HEK293 (cell line): ENCODE results near the gene TUFM.

Experiments used
- BCL11B ChIP-seq: fragments of 450-650 bp; formaldehyde crosslinking; IDR thresholded peaks from 2 replicates; pipeline ENCODE4 v1.5.1; 2016; ENCODE audit warnings: low read depth, missing biosample characterization, missing genetic modification characterization
- OSR2 ChIP-seq: fragments of 450-650 bp; formaldehyde crosslinking; IDR thresholded peaks from 2 replicates; pipeline ENCODE4 v1.5.1; 2016; ENCODE audit warnings: missing biosample characterization, missing genetic modification characterization
- PRDM1 ChIP-seq: fragments of 450-650 bp; formaldehyde crosslinking; IDR thresholded peaks from 2 replicates; pipeline ENCODE4; 2016; ENCODE audit warnings: missing biosample characterization, missing genetic modification characterization
- RBAK ChIP-seq: fragments of 450-650 bp; formaldehyde crosslinking; IDR thresholded peaks from 2 replicates; pipeline ENCODE4 v1.5.1; 2016; ENCODE audit warnings: missing biosample characterization, missing genetic modification characterization
- SP3 ChIP-seq: fragments of 450-650 bp; formaldehyde crosslinking; IDR thresholded peaks from 2 replicates; pipeline ENCODE4 v1.5.1; 2016; ENCODE audit warnings: missing biosample characterization, missing genetic modification characterization
- ZBTB10 ChIP-seq: fragments of 450-650 bp; formaldehyde crosslinking; IDR thresholded peaks from 2 replicates; pipeline ENCODE4 v1.5.1; 2016; ENCODE audit warnings: missing biosample characterization, missing genetic modification characterization
- ZBTB21 ChIP-seq: fragments of 450-650 bp; formaldehyde crosslinking; IDR thresholded peaks from 2 replicates; pipeline ENCODE4 v1.5.1; 2017; ENCODE audit warnings: missing biosample characterization, missing genetic modification characterization
- ZBTB26 ChIP-seq: fragments of 450-650 bp; formaldehyde crosslinking; optimal IDR thresholded peaks from 2 replicates; pipeline ENCODE3; 2016; ENCODE audit warnings: missing biosample characterization, mild to moderate bottlenecking, missing genetic modification characterization
- ZBTB7A ChIP-seq: fragments of 450-650 bp; formaldehyde crosslinking; IDR thresholded peaks from 2 replicates; pipeline ENCODE4 v1.5.1; 2016; ENCODE audit warnings: low read depth, missing biosample characterization, missing genetic modification characterization
- ZFP37 ChIP-seq: fragments of 450-650 bp; formaldehyde crosslinking; IDR thresholded peaks from 2 replicates; pipeline ENCODE4 v1.5.1; 2016; ENCODE audit warnings: missing biosample characterization, missing genetic modification characterization
- ZIC2 ChIP-seq: fragments of 450-650 bp; formaldehyde crosslinking; IDR thresholded peaks from 2 replicates; pipeline ENCODE4 v1.5.1; 2016; ENCODE audit warnings: missing biosample characterization, missing genetic modification characterization
- ZNF10 ChIP-seq: fragments of 450-650 bp; formaldehyde crosslinking; IDR thresholded peaks from 2 replicates; pipeline ENCODE4 v1.5.1; 2017; ENCODE audit warnings: missing biosample characterization, missing genetic modification characterization
- ZNF112 ChIP-seq: fragments of 450-650 bp; formaldehyde crosslinking; IDR thresholded peaks from 2 replicates; pipeline ENCODE4 v1.5.0; 2017; ENCODE audit warnings: missing biosample characterization, missing genetic modification characterization
- ZNF121 ChIP-seq: fragments of 450-650 bp; formaldehyde crosslinking; IDR thresholded peaks from 2 replicates; pipeline ENCODE4 v1.5.1; 2016; ENCODE audit warnings: missing biosample characterization, missing genetic modification characterization
- ZNF132 ChIP-seq: fragments of 450-650 bp; formaldehyde crosslinking; IDR thresholded peaks from 2 replicates; pipeline ENCODE4 v1.5.1; 2017; ENCODE audit warnings: missing biosample characterization, missing genetic modification characterization, borderline replicate concordance
- ZNF2 ChIP-seq: fragments of 450-650 bp; formaldehyde crosslinking; IDR thresholded peaks from 2 replicates; pipeline ENCODE4 v1.5.1; 2016; ENCODE audit warnings: missing biosample characterization, missing genetic modification characterization
- ZNF214 ChIP-seq: fragments of 450-650 bp; formaldehyde crosslinking; IDR thresholded peaks from 2 replicates; pipeline ENCODE4 v1.5.1; 2017; ENCODE audit warnings: missing biosample characterization, mild to moderate bottlenecking, missing genetic modification characterization, borderline replicate concordance
- ZNF221 ChIP-seq: fragments of 450-650 bp; formaldehyde crosslinking; IDR thresholded peaks from 2 replicates; pipeline ENCODE4 v1.5.1; 2017; ENCODE audit warnings: missing biosample characterization, missing genetic modification characterization, borderline replicate concordance
- ZNF274 ChIP-seq, 2 experiments: fragments of 200-500 bp in 1 of 2; fragments of 450-650 bp in 1 of 2; sonication (Bioruptor generic) in 1 of 2; formaldehyde crosslinking in 1 of 2; IDR thresholded peaks; 2 replicates each; pipeline versions ENCODE4 v1.5.1 to v1.6.1; 2014 to 2016; ENCODE audit warnings: borderline replicate concordance in 1 of 2, inconsistent platforms in 1 of 2, low read length in 1 of 2, missing biosample characterization in 1 of 2, missing genetic modification characterization in 1 of 2
- ZNF394 ChIP-seq: fragments of 450-650 bp; formaldehyde crosslinking; IDR thresholded peaks from 2 replicates; pipeline ENCODE4 v1.5.1; 2016; ENCODE audit warnings: missing biosample characterization, missing genetic modification characterization, mild to moderate bottlenecking, moderate library complexity, borderline replicate concordance
- ZNF426 ChIP-seq: fragments of 450-650 bp; formaldehyde crosslinking; IDR thresholded peaks from 2 replicates; pipeline ENCODE4 v1.5.1; 2017; ENCODE audit warnings: missing biosample characterization, missing genetic modification characterization, mild to moderate bottlenecking, inconsistent platforms, moderate library complexity
- ZNF473 ChIP-seq: fragments of 450-650 bp; formaldehyde crosslinking; IDR thresholded peaks from 2 replicates; pipeline ENCODE4 v1.5.1; 2017; ENCODE audit warnings: missing biosample characterization, missing genetic modification characterization
- ZNF48 ChIP-seq: fragments of 450-650 bp; formaldehyde crosslinking; IDR thresholded peaks from 2 replicates; pipeline ENCODE4 v1.5.1; 2016; ENCODE audit warnings: missing biosample characterization, missing genetic modification characterization
- ZNF580 ChIP-seq: fragments of 450-650 bp; formaldehyde crosslinking; IDR thresholded peaks from 2 replicates; pipeline ENCODE4 v1.5.1; 2016; ENCODE audit warnings: missing biosample characterization, missing genetic modification characterization
- ZNF596 ChIP-seq: fragments of 450-650 bp; IDR thresholded peaks from 2 replicates; pipeline ENCODE4 v1.5.0; 2018; ENCODE audit warnings: missing biosample characterization, mild to moderate bottlenecking, missing genetic modification characterization, moderate library complexity
- ZNF621 ChIP-seq: fragments of 450-650 bp; formaldehyde crosslinking; IDR thresholded peaks from 2 replicates; pipeline ENCODE4 v1.5.1; 2017; ENCODE audit warnings: missing biosample characterization, missing genetic modification characterization
- ZNF623 ChIP-seq: fragments of 450-650 bp; formaldehyde crosslinking; IDR thresholded peaks from 2 replicates; pipeline ENCODE4 v1.5.1; 2016; ENCODE audit warnings: missing biosample characterization, missing genetic modification characterization
- ZNF626 ChIP-seq: fragments of 450-650 bp; sonication (Bioruptor Pico); formaldehyde crosslinking; IDR thresholded peaks from 2 replicates; pipeline ENCODE4 v1.5.1; 2018; ENCODE audit warnings: missing biosample characterization, missing genetic modification characterization, inconsistent platforms
- ZNF654 ChIP-seq: fragments of 450-650 bp; formaldehyde crosslinking; IDR thresholded peaks from 2 replicates; pipeline ENCODE4 v1.5.1; 2016; ENCODE audit warnings: low read depth, missing biosample characterization, missing genetic modification characterization
- ZNF658 ChIP-seq: fragments of 450-650 bp; formaldehyde crosslinking; IDR thresholded peaks from 2 replicates; pipeline ENCODE4; 2016; ENCODE audit warnings: missing biosample characterization, missing genetic modification characterization
- ZNF660 ChIP-seq: fragments of 450-650 bp; IDR thresholded peaks from 2 replicates; pipeline ENCODE4 v1.5.1; 2018; ENCODE audit warnings: missing biosample characterization, mild to moderate bottlenecking, missing genetic modification characterization
- ZNF664 ChIP-seq: fragments of 450-650 bp; formaldehyde crosslinking; IDR thresholded peaks from 2 replicates; pipeline ENCODE4 v1.5.1; 2016; ENCODE audit warnings: missing biosample characterization, missing genetic modification characterization
- ZNF768 ChIP-seq: fragments of 450-650 bp; formaldehyde crosslinking; IDR thresholded peaks from 2 replicates; pipeline ENCODE4 v1.5.1; 2018; ENCODE audit warnings: missing biosample characterization, mild to moderate bottlenecking, missing genetic modification characterization
- ZNF776 ChIP-seq: fragments of 450-650 bp; formaldehyde crosslinking; IDR thresholded peaks from 2 replicates; pipeline ENCODE4 v1.5.0; 2017; ENCODE audit warnings: missing biosample characterization, missing genetic modification characterization, borderline replicate concordance
- ZSCAN16 ChIP-seq: fragments of 450-650 bp; formaldehyde crosslinking; IDR thresholded peaks from 2 replicates; pipeline ENCODE4 v1.5.1; 2016; ENCODE audit warnings: missing biosample characterization, missing genetic modification characterization
- ZSCAN30 ChIP-seq: fragments of 450-650 bp; IDR thresholded peaks from 2 replicates; pipeline ENCODE4 v1.5.1; 2018; ENCODE audit warnings: missing biosample characterization, mild to moderate bottlenecking, missing genetic modification characterization, moderate library complexity

The TUFM gene

GRCh38 chr16:28822520-28823290, 23.4 kb downstream of the TUFM start, which contains the start of gene ATXN2L (continued):
- TF ChIP-seq ZNF10 (tag by site-specific recombination) (peak; percentile 39; the same call in 1 of the 2 replicates), ZNF776 (no peak), ZBTB7A (tag by site-specific recombination) (peak; percentile 93), ZNF658 (tag by site-specific recombination) (0 out of 2 replicates have a peak, but pooled peaks have one; percentile 49), ZNF580 (tag by site-specific recombination) (peak; percentile 69), PRDM1 (tag by site-specific recombination) (no peak), ZSCAN16 (tag by site-specific recombination) (0 out of 2 replicates have a peak, but pooled peaks have one; percentile 26), ZIC2 (tag by site-specific recombination) (peak; percentile 66), ZBTB10 (tag by site-specific recombination) (no peak), ZBTB21 (tag by site-specific recombination) (peak; percentile 61; the same call in 1 of the 2 replicates), ZSCAN30 (tag by site-specific recombination) (peak; percentile 89), ZNF394 (tag by site-specific recombination) (peak; percentile 63; the same call in 1 of the 2 replicates), ZNF654 (tag by site-specific recombination) (no peak), ZNF121 (tag by site-specific recombination) (peak; percentile 100), ZNF132 (tag by site-specific recombination) (no peak), ZNF221 (tag by site-specific recombination) (no peak; the same call in 1 of the 2 replicates), ZNF274 (IDR thresholded peaks at IDR 0.05; ENCODE audit: low read length) (no peak), ZNF274 (tag by site-specific recombination; IDR thresholded peaks at IDR 0.05; ENCODE audit: borderline replicate concordance) (no peak), ZNF426 (tag by site-specific recombination) (no peak), ZBTB26 (peak; percentile 86), ZNF623 (tag by site-specific recombination) (no peak), ZNF596 (tag by site-specific recombination) (0 out of 2 replicates have a peak, but pooled peaks have one; percentile 2), ZNF473 (tag by site-specific recombination) (no peak), BCL11B (tag by site-specific recombination) (no peak), ZNF660 (peak; percentile 95), ZNF626 (tag by site-specific recombination) (no peak; the same call in 1 of the 2 replicates), ZNF621 (tag by site-specific recombination) (no peak), ZNF768 (no peak), ZNF112 (tag by site-specific recombination) (no peak), OSR2 (tag by site-specific recombination) (peak; percentile 64), ZNF2 (tag by site-specific recombination) (peak; percentile 70), RBAK (no peak), ZNF664 (no peak), ZNF48 (no peak), ZNF214 (tag by site-specific recombination) (no peak), SP3 (tag by site-specific recombination) (peak; percentile 97), ZFP37 (no peak)
